Transverse colon (tissue), 4 donors: ENCODE measurements around the gene THBS4.

Source experiments
- EP300 ChIP-seq: sonication (generic); formaldehyde crosslinking; IDR thresholded peaks from one replicate; pipeline ENCODE4 v1.6.1; 2017; ENCODE audit warnings: antibody characterized with exemption, low read depth
- POLR2A ChIP-seq: fragments of 450-650 bp; IDR thresholded peaks from one replicate; pipeline ENCODE4 v1.6.1; 2016; ENCODE audit warnings: antibody characterized with exemption, mild to moderate bottlenecking, moderate library complexity
- POLR2AphosphoS5 ChIP-seq, 3 donors: sonication (generic); formaldehyde crosslinking; IDR thresholded peaks; one replicate each; pipeline ENCODE4 v1.6.1; 2016; ENCODE audit warnings: antibody characterized with exemption in 3 of 3
- TF ChIP-seq, protein P1 (sequence below), 5 experiments: fragments of 200-600 bp in 3 of 5; fragments of 450-650 bp in 2 of 5; sonication (generic) in 3 of 5; IDR thresholded peaks; 1 replicate in 2 of 5; 2 replicates in 3 of 5; pipeline ENCODE4 v1.5.1; 2016 to 2017; ENCODE audit warnings: antibody characterized with exemption in 5 of 5, inconsistent platforms in 3 of 5, mild to moderate bottlenecking in 2 of 5, moderate library complexity in 1 of 5

DNA sequence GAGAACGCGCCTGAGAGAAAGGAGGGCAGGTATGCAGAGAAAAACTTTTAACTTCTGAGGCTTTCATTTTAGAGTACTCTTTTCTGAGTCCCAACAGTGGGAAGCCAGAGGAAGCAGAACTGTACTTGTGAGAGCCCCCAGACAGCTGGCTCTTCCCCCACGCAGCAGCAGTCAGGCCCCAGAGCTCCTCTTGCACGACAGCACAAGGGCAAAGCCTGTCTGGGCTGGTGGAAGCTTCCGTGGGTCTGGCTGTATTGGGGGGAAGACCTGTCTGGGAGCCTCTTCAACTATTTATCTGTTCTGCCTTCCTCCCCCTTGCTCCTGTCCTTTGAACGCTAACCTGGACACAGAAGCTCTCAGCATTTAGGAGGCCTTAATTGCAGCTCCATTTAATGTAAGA lies 68.2 kb downstream of the THBS4 start:
- no peak for TF ChIP-seq POLR2AphosphoS5 (IDR thresholded peaks at IDR 0.05)
- TF ChIP-seq POLR2A, result no peak
- no peak for TF ChIP-seq EP300
- TF ChIP-seq, protein P1, sequence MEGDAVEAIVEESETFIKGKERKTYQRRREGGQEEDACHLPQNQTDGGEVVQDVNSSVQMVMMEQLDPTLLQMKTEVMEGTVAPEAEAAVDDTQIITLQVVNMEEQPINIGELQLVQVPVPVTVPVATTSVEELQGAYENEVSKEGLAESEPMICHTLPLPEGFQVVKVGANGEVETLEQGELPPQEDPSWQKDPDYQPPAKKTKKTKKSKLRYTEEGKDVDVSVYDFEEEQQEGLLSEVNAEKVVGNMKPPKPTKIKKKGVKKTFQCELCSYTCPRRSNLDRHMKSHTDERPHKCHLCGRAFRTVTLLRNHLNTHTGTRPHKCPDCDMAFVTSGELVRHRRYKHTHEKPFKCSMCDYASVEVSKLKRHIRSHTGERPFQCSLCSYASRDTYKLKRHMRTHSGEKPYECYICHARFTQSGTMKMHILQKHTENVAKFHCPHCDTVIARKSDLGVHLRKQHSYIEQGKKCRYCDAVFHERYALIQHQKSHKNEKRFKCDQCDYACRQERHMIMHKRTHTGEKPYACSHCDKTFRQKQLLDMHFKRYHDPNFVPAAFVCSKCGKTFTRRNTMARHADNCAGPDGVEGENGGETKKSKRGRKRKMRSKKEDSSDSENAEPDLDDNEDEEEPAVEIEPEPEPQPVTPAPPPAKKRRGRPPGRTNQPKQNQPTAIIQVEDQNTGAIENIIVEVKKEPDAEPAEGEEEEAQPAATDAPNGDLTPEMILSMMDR (IDR thresholded peaks at IDR 0.05), result no peak
